GM21576 (cell line): ENCODE results near the gene CDRT15.
"Not testable (repeated sequence)": the region's sequence is repeated elsewhere in the genome, so short reads cannot be mapped to it uniquely, and the experiment has no call there.

Experiments used
- ATAC-seq: cut with Tn5 transposase; IDR thresholded peaks from one replicate; pipeline ENCODE4 v1.9.1; 2021; ENCODE audit warnings: mild to moderate bottlenecking, moderate library complexity; ENCODE audit not compliant: unreplicated experiment

Gene CDRT15

GRCh38 chr17:14236762-14237161 is at the start of gene CDRT15:
Gene CDRT15 (minus strand): TSS chr17:14236862. CDS start chr17:14236833, 29 bp downstream.
- not testable (repeated sequence) for ATAC-seq

GRCh38 chr17:14282726-14283125 is 46.1 kb upstream of the CDRT15 start:
- no peak for ATAC-seq

- no peak for ATAC-seq
Measured at GRCh38 chr17:14281530-14281929, 44.9 kb upstream of the CDRT15 start.

GRCh38 chr17:14276535-14277250 is 40.0 kb upstream of the CDRT15 start:
- no peak for ATAC-seq

GRCh38 chr17:14270508-14270907 is 33.8 kb upstream of the CDRT15 start:
- no peak for ATAC-seq

- no peak for ATAC-seq
Measured at GRCh38 chr17:14269473-14269872, 32.8 kb upstream of the CDRT15 start.

GRCh38 chr17:14268264-14268663 is 31.6 kb upstream of the CDRT15 start:
- ATAC-seq = no peak

GRCh38 chr17:14261406-14261805 is 24.7 kb upstream of the CDRT15 start:
- ATAC-seq = no peak

GRCh38 chr17:14245629-14246028 is 9.0 kb upstream of the CDRT15 start:
- no peak for ATAC-seq

GRCh38 chr17:14245002-14245401 is 8.3 kb upstream of the CDRT15 start:
- ATAC-seq = no peak

- ATAC-seq = not testable (repeated sequence)
Measured at GRCh38 chr17:14239271-14239670, 2.6 kb upstream of the CDRT15 start.

GRCh38 chr17:14236032-14236431 is 630 bp downstream of the CDRT15 start:
- ATAC-seq = not testable (repeated sequence)

GRCh38 chr17:14235047-14235446 is 1.6 kb downstream of the CDRT15 start:
- ATAC-seq = not testable (repeated sequence)

- ATAC-seq = not testable (repeated sequence)
Measured at GRCh38 chr17:14231187-14231586, 5.5 kb downstream of the CDRT15 start.

- no peak for ATAC-seq
Measured at GRCh38 chr17:14228903-14229302, 7.8 kb downstream of the CDRT15 start.

GRCh38 chr17:14227052-14227451 is 9.6 kb downstream of the CDRT15 start:
- ATAC-seq = no peak

GRCh38 chr17:14225254-14225980 is 11.2 kb downstream of the CDRT15 start:
- no peak for ATAC-seq

GRCh38 chr17:14222611-14223010 is 14.1 kb downstream of the CDRT15 start:
- ATAC-seq = no peak

- no peak for ATAC-seq
Measured at GRCh38 chr17:14214271-14214670, 22.4 kb downstream of the CDRT15 start.

GRCh38 chr17:14212401-14212800 is 24.3 kb downstream of the CDRT15 start:
- no peak for ATAC-seq

- no peak for ATAC-seq
Measured at GRCh38 chr17:14211801-14212200, 24.9 kb downstream of the CDRT15 start.

- no peak for ATAC-seq
Measured at GRCh38 chr17:14211246-14211645, 25.4 kb downstream of the CDRT15 start.
